GM18861 (cell line): ENCODE data around the gene LYRM9.
"Not testable (repeated sequence)": the region's sequence is repeated elsewhere in the genome, so short reads cannot be mapped to it uniquely, and the experiment has no call there.

Source experiments
- ATAC-seq: cut with Tn5 transposase; IDR thresholded peaks from one replicate; pipeline ENCODE4 v1.9.1; 2021; ENCODE audit not compliant: unreplicated experiment

Gene LYRM9

DNA sequence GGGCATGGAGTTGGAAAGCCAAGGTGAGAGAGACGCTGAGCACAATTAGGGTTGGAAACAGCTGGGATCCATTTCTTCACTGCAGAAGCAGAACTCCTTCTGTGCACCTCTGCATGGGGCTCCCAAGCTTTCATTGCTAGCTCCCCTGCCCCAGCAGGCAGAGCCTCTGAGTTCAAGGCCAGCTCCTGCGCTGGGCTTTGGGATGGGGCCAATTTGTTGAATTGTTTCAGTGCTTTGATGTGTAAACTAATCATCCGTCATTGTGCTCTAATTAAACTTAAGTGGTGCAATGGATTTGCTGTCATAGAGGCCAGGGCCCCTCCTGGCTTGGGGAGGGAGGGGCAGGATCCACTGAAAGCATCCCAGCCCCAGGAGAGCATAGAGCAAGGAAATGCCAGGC, 13.5 kb upstream of the LYRM9 start:
- ATAC-seq = no peak

DNA sequence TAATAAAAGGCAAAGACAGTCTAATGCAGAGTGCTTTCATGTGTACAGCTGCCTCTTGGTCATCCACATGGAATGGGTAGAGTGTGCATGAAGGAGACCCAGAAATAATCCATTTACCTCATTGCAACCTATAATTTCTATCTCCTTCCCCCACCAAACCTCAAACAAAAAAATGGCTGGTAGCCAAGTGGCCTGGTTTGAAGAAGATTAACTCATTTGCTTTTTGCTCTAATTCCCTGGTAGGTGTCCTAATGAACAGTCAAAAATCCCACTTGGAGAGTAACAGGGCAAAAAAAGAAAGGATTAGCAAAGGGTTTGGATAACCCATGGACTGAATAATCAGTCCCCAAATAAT, 13.0 kb upstream of the LYRM9 start:
- ATAC-seq = no peak

DNA sequence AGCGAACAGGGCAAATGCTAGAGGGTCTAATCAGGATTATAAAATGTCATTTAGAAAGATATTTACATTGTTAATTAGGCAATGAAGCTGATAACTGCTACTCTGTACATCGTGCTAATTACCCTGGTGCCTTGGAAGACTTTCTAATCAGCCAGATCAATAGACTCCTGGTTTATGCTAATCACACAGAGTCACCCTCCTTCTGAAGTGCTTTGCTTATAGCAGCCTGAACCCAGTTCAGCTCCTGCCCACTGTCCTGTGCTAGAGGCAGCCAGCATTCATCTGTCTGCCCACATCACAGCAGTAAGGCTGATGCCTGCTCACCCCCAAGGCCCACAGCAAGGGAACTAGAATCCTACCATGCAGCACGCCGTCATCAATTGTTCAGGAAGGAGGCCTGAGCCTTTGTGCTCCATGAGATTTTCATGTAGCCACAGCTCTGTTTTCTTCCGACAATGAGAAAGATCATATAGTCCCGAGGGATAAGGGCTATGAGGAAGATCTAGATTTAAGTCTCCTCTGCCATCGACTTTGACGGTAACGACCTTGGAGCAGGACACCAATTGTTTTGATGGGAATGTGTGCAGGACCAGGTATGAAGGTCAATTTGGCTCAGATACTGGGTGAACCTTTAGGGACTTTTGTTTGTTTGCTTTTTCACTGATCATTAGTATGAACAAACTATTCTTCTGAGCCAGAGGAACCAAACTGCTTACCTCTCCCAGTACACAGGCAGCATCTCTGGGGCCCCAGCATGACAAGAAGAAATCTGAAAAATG, 12.5 kb upstream of the LYRM9 start:
- ATAC-seq = no peak

DNA sequence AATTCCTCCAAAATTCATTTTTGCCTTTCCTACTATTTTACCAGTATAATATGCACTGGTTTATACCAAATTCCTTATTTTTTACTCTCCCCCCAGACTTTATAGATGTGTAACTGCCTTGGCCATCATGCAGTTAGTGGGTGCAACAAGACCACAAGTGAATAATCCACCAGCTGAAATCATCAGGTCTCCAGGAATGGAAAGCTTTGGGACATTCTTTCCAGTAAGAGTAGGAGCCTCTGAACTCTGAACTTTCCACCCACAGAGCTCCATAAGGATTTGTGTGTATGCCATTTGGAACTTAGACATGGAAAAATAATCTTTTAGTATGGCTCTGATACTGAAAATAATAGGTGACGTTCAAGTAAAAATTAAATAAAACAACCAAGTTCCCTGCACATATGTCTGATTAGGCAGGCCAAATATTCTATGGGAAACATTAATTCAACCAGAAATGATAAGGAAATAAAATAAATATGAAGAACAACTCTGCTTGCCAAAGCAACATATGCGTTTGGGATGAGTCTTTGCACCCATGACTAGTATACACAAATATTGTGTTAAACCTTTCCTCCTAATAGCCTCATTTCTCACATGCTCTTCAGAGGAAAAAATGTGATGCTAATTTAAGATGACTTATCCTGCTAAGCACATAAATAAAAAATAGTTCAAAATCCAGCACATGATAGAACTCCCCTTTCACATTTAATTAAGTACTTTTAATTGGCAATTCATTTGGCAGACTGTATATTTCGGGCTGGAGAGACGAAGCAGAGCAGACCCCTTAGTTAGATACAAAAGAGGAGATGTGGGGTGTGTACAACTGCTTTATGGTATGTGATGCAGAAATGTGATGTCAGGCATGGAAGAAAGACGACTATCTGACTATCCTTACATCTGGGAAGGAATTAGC, 11.6 kb upstream of the LYRM9 start:
- no peak for ATAC-seq

DNA sequence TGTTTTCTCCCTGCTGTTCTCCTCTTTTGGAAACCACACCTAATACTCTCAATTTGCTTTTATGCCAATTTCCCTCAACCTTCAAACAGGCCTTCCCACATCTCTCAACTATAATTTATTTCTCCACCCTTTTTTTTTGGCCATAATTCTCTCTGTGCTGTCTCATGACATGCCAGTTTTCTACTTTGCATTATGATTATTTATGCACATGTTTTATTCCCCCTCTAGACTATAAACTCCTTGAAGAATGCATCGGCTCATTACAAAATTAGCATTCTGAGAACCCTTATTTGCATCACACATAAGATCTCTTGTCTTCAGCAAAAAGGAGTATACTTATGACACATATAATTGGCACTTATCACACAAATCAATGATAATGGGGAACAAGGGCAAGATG, 10.9 kb upstream of the LYRM9 start:
- ATAC-seq = no peak

DNA sequence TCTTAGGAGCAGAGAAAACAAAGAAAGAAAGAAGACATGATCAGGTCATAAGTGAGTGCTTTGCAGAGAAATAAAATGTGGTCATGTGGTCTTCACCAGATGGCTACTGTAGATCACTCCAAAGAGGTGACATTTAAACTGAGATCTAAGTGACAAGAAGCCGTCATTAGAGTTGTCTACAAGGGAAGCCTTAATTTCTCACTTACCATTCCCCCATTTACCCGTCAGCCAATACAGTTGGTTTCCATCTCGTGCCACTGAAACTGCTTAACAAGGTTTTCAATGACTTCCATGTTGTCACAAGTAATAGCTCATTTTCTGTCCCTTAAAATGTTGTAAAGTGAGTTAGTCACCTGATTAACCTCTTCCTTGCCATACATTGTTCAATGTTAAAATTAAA, 6.4 kb upstream of the LYRM9 start:
- no peak for ATAC-seq

DNA sequence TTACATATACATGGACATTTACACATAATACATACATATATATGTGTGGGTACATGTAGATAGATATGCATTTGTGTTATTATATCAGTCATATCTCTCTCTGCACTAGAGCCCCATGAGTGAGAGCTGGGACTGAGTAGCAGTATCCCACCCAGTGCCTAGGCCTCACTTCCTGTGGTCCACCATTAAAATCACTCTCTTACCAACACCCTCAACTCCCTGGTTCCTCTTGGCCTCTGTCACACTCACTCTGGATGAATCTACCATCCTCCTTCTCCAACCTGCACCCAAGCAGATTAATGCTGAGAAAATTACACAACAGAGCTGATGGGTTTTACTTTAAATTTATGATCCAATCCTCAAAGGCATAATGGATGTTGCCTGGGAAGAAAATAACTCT, 4.9 kb upstream of the LYRM9 start:
- ATAC-seq = no peak

DNA sequence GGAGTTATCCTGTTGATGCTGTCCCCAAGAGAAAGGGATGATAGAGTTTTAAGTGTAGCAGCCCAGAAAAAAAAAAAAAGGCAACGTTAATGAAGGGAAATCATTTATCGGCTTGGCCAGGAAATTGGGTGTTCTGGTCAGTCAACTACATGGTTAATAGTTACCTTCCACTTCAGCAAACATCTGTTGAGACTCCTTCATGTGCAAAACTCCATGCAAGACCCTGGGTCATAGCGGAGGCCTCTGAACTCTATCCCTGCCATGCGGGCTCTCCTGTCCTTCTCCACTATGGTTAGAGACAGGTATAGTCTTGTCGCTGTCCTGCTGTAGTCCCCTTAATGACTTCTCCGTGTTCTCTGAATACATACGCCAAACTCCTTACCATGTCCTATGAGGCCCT, 3.5 kb upstream of the LYRM9 start:
- ATAC-seq = no peak

DNA sequence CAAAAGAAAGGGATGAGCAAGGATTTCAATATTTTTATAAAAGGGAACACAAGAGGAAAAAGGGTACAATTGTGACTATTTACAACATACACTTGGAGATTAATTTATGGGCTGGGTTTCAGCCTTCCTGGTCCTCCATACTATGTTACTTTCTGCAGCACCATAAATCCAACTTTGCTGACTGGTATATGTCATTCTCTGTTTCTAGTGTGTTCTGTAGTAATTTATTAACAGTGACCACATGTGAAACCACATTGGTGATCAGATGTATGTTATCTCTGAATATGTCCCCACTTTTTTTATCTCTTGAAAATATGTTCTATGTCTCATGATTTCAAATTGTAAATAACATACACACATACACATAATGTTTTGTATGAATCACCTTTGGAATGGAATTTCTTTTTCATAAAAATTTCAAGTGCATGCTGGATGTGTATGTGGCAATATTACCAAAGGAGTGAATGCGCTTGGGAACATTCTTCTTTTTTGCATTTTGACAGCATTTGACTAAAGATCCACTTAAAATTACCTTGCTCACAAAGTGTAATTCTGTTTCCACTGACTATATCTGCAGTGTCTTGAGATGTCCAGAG, 2.9 kb upstream of the LYRM9 start:
- no peak for ATAC-seq

DNA sequence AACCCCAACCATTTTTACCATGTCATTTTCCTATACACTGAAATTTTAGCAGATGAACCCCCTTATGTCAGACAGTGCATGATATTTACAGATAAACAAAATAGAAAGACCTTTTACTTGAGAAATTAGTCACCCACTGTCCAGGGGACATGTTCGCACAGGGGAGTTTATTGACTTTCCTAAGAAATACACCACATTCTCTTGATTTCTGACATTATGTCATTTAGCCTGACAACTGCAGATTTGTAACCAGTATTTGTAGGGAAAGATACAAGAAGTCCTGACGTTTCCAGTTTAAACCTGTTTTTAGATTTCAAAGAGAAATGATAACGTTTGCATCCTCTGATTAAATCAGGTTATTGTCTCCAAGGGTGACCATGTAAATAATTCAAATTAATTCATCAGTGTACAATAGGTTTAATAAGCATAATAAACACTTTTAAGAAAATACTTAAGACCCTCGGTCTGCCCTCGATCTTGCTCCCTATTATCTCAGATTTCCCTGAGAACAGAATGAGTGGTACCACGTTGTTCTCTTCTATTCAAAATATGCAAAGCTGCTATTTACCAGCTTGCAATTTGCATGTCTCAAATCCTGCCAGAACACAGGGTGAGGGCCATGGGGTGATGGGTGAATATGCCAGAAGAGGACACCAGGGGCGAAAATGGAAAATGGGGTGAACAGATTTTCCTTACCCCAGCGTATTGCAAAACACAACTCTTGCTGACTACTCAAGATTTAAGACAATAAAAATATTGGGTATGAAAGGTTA, 2.1 kb upstream of the LYRM9 start:
- no peak for ATAC-seq

DNA sequence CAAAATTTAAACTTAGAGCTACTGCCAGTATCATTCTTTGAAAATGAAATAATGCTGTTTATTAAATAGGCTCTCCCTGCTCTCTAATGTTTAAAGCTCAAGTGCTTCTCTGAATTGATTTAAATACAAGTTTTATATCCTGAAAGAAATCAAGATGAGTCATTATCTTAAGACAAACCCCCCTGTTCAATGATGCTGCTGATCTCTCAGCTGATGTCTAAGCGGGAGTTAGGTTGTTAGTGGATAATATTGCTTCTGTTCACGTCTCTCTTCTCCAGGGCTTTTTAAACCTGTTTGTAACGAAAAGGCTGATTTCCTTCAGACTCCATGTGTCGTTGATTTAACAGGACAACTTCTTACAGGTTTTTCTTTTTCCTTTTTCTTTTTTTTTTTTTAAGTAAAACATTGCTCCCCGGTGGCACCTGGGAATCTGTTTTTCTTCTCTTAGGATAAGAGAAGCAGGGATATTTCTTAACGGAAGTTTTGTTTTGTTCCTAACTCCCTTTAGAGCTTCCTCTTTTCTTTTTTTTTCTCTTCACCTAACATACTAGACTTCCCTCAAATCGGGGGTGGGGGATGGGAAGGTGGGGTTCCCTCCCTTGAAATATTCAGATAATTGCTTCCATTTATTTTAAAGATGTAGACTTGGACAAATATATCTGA, 807 bp upstream of the LYRM9 start:
- no peak for ATAC-seq

DNA sequence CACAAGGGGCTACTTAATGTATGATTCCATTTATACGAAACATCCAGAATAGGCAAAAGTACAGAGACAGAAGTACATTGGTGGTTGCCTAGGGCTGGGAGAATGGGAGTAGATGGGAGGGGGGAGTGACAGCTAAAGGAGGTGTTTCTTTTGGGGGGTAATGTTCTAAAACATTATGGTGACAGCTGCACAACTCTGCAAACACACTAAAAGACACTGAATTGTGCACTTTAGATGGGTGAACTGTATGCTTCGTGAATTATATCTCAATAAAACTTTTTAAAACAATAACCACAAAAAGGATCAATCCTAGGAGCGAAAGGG, 661 bp downstream of the LYRM9 start:
- no peak for ATAC-seq

DNA sequence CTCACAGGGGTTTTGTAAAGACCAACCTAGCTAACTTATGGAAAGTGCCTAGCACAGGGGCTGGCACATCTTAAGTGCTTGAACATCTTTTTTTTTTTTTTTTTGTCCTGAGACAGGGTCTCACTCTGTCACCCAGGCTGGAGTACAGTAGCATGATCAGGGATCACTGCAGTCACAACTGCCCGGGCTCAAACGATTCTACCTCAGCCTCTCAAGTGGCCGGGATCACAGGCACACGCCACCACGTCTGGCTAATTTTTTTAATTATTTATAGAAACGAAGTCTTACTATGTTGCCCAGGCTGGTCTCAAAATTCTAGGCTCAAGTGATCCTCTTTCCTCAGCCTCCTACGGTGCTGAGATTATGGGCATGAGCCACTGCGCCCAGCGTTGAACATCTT, 1.3 kb downstream of the LYRM9 start:
- ATAC-seq = no peak

DNA sequence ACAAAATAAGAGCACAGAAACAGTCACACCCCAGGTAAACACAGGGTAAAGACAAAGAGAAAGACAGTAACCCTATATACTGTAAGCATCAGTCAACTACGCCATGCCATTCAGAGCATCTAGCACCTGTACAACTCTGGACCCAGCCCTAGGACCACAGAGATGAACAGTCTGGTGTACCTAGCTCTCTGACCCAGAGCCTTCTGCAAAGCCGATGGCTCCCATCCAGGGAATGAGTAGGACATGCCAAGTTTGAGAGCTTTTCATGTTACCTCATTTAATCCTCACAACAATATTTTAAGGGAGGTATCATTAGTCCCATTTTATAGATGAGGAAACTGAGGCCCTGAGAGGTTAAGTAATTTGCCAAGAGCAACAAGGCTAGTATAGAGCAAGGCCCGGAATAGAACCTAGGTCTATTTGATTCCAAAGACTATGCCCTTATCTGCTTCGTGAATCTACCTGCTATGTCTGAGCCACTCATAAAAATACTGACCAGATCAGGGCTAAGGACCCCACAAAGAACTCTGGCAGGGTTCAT, 3.4 kb downstream of the LYRM9 start:
- ATAC-seq = no peak

DNA sequence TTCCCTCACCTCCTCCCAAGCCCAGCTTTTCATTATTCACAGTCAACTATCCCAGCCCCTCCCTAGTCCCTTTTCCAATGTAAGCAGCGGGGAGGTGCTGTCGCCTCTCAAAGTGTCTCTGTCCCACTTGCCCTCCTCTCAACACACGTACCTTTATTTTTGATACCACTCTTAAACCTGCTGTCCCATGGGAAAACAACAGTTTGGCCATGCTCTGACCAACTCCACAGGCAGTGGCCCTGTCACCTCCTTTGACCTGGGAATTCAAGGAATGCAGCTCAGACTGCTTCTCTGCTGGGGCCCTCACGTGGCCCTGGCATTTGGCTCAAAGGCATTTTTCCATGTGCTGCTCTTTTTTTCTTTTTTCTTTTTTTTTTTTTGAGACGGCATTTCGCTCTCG, 4.2 kb downstream of the LYRM9 start:
- ATAC-seq = no peak

DNA sequence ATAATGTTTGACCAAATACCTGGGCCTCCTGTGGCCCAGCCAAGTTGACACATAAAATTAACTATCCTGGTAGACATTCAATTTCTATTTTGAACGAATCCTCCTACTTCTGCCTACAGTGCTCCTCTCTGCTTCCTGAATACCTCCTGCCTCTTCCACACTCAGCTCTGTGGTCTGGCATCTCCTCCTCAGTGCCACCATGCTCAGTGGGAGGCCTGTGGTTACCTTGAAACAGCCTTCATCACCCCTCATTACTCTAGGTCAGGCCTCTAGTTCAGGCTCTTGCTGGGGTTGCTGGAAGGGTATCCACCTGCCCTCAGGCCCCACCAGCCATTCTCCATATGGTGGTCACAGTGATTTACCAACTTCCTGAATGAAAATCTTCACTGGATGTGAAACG, 5.1 kb downstream of the LYRM9 start:
- no peak for ATAC-seq

DNA sequence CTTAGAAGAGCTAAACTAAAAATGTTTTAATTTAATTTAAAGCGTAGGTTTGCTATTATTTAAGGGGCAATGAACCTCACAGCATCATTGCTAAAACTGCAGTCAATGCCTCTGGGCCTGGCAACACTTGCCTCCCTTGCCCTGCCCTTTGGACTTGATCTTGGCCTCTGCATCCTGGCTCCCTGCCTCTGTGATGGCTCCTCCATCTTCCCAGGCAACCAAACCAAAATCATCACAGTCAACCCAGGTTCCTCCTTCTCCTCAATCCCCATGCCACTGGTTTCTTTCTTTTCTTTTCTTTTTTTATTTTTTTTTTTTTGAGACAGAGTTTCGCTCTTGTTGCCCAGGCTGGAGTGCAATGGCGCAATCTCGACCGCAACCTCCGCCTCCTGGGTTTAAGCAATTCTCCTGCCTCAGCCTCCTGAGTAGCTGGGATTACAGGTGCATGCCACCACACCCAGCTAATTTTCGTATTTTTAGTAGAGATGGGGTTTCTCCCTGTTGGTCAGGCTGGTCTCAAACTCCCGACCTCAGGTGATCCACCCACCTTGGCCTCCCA, 6.7 kb downstream of the LYRM9 start:
- not testable (repeated sequence) for ATAC-seq

DNA sequence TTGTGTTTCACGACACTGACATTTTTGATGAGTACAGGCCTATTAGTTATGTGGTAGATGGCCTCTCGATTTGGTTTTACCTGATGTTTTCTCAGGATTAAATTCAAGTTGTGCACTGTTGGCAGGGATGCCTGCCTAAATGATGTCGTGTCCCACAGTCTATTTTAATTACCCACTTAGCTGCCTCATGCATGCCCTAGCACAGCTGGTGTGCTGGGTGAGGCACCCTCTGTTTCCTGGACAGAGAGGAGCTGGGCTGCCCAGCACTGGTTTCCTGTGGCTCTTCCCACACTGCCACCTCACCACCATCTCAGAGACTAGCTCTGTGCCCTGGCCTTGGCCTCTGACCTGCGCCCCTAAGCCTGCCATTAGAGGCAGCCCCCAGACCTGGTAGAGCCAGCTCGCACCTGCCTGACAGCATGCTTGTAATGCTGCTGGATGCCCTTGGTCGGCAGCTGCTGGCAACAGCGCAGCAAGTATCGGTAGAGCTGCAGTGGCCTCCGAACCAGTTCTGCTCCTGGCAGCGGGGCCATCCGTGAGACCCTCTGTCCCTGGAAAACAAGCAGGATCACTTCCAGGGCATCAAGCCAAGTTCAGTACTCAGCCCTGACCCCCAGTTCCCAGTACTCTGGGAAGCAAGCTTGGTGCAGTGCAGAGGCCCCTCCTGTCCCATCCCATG, 10.9 kb downstream of the LYRM9 start:
- no peak for ATAC-seq

DNA sequence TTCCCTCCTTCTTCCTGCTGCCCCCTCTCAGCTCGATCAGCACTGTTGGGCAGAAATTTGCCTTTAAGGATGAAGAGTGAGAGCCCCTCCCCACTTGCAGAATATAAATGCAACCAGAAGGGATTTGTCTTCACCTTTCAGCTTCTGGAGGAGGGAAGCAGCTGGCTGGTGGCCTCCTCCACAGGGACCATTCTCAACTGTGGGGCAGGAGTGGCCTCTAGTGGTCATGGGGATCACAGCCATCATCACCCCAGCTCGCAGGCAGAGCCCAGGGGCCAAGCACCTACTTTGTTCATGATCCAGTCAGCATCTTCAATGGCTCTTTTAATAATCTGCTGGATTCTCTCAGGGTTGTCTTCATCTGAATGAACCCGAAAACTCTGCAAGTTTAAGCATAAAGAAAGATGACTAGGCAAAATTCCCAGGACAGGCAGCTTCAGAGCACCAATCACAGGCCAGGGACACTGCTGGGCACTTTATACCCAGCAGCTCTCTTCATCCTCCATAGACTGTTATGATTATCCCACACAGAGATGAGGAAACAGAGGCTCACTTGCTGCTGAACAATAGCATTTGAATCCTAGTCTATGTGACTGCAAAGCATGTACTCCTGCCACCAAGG, 13.1 kb downstream of the LYRM9 start:
- ATAC-seq = no peak
